GM19455 (cell line): ENCODE results near the gene DMRTA1.
"Not testable (repeated sequence)": the region's sequence is repeated elsewhere in the genome, so short reads cannot be mapped to it uniquely, and the experiment has no call there.

Source experiments
- ATAC-seq: cut with Tn5 transposase; IDR thresholded peaks from one replicate; pipeline ENCODE4 v1.9.1; 2021; ENCODE audit not compliant: unreplicated experiment

The DMRTA1 gene

GRCh38 chr9:22457448-22457847, 10.8 kb downstream of the DMRTA1 start:
- ATAC-seq: no peak

- no peak for ATAC-seq
Measured at GRCh38 chr9:22463205-22463604, 16.6 kb downstream of the DMRTA1 start.

DNA sequence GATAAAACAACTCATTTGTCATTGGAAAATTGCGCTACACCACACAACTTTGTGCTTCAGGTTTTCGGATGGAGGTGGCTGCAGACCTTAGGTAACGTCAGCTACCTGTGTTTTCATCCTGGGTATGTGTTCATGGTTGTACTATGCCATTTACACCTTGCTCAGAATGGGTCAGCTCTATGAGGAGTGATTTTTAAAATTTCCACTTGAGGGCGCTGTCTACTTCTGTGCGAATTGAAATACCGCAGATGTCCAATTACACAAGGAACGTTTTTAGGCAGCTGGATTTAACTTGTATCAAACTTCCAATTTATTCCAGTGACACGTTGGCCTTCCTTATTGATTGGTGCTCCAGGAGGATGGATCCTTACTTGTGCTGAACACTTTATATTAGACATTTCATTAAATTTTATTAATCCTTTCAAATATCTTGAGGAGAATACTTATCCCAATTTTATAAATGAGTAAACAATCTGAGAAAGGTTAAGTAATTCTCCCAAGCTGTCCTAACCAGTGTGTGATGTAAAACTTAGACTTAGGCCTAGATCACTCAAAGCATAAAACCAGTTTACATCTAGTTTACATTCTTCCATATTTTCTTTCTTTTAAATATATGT, 23.4 kb downstream of the DMRTA1 start:
- peak; percentile 90 for ATAC-seq

GRCh38 chr9:22481566-22481965, 34.9 kb downstream of the DMRTA1 start:
- ATAC-seq: no peak

DNA sequence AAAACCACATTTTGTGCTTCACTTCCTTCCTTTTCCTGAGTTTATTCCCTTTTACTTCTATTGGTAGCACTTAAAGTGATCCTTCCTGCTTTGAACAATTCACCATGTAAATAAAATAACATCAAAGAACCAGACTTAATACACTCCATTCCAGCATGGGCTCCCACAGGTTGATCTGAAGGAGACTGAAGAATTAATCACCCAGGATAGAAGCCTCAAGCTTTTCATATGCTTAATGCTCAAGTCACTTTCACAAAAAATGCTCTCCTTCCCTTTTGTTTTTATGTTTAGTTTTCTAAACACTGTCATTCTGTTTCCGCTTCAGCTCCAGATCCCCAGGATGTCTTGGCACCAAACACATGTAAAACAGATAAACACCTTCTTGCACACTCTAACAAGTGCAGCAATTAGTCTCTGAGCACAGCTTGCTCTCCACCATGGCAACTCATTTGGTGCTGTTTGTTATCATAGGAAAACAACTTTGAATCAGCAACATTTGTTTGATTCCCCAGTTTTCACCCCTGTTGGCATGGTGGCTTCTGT, 37.0 kb downstream of the DMRTA1 start:
- ATAC-seq: no peak

DNA sequence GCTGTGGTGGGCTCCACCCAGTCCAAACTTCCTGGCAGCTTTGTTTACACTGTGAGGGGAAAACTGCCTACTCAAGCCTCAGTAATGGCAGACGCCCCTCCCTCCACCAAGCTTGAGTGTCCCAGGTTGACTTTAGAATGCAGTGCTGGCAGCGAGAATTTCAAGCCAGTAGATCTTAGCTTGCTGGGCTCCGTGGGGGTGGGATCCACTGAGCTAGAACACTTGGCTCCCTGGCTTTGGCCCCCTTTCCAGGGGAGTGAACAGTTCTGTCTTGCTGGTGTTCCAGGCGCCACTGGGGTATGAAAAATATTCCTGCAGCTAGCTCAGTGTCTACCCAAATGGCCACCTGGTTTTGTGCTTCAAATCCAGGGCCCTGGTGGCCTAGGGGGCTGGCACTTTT, 49.6 kb downstream of the DMRTA1 start:
- ATAC-seq: not testable (repeated sequence)
